Brain pericyte (primary cell): ENCODE results near the gene TMEM95.
"Not testable (repeated sequence)": the region's sequence is repeated elsewhere in the genome, so short reads cannot be mapped to it uniquely, and the experiment has no call there.

ENCODE experiments used
- DNase-seq: peaks from one replicate; pipeline ENCODE4 v3.0.0-alpha.2; 2012; ENCODE audit warnings: low read depth, low spot score

Gene TMEM95

DNA sequence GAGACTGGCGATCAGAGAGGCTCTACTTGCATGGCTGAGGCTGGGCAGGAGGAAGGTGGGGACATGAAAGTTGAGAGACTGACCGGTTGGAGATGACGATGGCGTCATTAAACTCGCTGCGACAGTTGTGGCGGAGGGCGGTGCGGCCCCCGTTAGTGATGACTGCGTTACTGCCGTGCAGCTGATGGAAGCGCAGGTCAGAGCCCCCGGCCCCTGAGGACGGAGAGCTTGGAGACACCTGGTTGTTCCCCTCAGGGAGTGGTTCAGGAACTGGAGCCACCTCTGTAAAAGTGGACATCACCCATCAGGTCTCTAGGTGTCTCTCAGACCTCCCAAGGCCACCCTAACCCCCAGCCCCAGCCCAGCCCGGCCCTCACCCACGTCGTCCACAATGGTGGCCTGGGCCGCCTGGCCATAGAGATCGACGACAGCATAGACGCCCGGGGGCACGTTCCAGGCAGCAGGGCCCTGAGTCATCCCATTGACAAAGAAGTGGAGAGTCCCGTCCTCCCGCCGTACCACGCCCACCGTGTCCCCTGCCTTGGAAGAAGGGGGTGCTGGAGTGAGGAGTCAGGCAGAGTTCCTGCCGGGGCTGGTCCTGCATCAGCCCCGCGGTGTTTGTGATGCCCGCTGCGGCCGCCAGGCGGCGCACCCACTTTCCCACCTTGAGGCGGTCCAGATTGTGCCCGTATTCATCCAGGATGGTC lies 31.1 kb upstream of the TMEM95 start:
- no peak for DNase-seq

- DNase-seq = no peak
Measured at GRCh38 chr17:7324438-7324779, 30.5 kb upstream of the TMEM95 start.

- no peak for DNase-seq
Measured at GRCh38 chr17:7325031-7325528, 29.9 kb upstream of the TMEM95 start.

GRCh38 chr17:7326186-7326585 lies 28.8 kb upstream of the TMEM95 start:
- DNase-seq = no peak

DNA sequence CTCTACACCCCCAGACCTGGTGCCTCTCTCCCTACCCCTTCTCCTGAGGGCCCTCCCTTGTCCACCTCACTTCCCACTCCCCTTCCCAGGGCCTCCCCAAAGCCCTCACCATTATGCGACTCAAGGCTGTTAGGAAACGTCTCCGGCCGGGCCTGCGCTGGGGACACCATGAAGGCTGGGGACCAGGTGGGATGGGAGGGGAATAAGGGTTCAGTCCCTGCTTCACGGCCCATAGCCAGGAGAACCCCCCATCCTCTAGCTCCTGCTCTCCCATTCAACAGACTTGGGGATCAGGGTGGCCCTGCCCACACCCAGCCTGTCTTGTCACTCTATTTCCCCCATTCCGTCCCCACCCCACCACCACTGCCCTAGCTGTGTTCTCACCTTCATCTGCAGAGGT lies 27.9 kb upstream of the TMEM95 start:
- no peak for DNase-seq

DNA sequence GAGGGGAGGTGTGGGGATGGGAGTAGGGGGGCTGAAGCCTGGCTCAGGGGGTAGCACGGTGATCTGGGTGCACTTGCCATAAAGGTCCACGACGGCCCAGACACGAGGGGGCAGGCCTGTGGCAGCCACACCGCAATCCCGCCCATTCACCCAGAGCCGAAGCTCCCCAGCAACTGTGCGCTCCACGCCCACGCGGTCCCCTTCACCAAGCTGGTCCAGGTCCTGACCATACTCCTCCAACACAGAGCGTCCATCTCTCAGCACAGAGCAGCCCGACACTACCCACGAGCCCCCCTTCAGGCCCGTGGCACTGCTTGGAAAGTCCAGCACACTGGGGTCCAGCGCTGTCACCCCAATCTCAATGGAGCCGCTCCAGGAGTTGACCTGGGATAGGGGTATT lies 27.5 kb upstream of the TMEM95 start:
- DNase-seq = no peak

DNA sequence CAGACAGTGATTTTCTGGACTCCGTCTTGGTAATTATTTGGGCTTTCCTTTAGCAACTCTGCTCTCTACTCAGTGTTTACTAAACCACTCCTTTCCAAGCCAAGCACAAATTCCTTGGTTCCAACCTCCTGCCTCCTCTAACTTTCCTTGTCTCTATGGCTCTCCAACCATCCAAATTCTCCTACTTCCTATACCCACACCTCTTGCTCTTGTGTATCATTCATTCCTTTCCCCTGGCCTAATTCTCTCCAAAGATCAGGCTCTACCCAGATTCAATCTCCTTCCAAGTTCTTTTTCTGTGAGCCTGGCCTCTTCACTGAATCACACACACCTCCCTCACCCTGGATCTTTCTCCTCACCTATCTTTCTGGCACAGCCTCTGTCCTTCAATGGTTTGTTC lies 26.9 kb upstream of the TMEM95 start:
- no peak for DNase-seq

GRCh38 chr17:7328840-7329373 lies 26.0 kb upstream of the TMEM95 start, which contains the start of gene NEURL4:
NEURL4 (minus strand) TSS chr17:7329335; CDS start chr17:7329312, 23 bp downstream.
- DNase-seq = no peak

DNA sequence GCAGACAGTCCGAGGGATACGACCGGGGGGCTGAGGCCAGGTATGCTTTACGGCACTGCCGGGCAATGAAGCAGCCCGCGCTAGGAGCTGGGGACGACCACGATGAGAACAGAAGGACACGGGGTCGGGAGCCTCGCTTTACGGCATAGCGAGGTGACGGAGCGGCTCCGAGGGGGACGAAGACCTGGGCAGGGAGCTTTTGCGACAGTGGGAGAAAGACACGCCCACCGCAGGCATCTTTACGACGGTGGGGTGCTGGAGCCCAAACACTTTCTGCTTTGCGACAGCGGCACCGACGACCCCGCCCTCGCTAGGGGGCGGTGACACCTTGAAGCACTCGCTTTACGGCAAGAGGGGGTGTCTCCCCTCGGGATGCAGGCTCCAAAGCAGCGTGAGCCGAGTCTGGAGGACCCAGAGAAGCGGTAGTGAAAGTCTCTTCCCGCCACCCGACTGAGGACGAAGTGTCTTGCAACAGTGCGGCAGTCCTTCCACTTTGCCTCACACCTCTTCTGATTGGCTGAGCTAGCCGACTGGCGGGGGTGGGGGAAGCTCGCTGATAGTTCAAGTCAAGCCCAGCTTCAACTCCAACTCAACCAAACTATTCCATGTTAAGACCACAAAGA lies 25.5 kb upstream of the TMEM95 start:
- peak; percentile 97 for DNase-seq

DNA sequence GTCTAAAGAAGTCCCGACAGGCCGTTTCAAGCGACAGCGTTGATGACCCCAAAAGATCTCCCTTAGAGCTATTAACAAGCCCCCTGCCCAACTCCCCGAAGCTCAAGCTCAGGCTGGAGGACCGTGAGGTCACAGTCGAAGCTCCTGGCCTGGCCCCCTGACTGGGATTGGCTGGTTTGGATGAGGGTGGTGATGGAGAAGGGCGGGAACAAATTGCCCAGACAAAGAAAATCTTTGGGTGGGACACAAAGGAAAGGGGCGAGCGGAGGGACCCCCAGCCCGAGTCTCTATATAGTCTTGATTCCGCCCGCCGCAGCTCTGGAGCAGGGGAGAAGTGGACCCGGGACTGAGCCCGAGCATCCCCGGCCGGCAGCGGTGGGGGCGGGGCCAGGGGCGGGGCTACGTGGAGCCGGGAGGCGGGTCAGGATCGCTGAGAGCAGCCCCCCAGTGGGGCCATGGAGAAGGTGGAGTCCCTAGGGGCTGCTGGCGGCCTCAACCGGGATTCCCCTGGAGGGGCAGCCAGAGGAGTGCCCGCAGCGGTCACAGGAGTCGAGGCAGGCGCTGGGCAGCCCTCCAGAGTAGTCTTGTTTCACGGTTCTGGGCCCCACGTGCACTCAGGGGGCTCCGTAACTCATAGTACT lies 24.8 kb upstream of the TMEM95 start:
- no peak for DNase-seq

- no peak for DNase-seq
Measured at GRCh38 chr17:7330638-7331015, 24.3 kb upstream of the TMEM95 start.

DNA sequence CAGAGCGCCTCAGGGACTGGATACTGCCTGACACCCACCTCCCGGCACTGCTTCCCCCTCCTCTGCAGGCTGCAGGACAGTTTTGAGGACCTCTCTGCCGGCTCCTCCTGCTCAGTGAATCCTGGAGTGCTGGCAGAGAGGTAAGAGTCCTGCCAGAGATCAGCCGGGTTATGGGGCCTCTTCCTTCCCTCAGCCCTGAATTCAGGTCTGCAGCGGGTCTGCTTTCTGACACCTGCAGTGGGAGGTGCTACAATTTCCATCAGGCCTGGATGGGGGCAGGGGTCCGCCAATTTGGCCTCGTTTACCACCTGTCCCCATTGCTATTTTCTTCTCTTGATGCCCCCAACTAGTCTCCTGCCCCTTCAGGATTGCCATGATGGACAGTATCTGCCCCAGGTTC lies 22.8 kb upstream of the TMEM95 start:
- DNase-seq = no peak

DNA sequence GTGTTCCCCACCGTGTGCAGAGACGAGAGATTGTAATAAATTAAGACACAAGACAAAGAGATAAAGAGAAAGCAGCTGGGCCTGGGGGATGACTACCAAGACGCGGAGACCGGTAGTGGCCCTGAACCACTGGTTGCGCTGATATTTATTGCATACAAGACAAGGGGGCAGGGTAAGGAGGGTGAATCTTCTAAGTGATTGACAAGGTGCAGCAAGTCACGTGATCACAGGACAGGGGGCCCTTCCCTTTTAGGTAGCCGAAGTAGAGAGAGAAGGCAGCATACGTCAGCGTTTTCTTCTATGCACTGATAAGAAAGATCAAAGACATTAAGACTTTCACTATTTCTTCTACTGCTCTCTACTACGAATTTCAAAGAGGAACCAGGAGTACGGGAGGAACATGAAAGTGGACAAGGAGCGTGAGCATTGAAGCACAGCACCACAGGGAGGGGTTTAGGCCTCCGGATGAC lies 22.3 kb upstream of the TMEM95 start:
- not testable (repeated sequence) for DNase-seq

- DNase-seq = no peak
Measured at GRCh38 chr17:7334938-7335538, 19.9 kb upstream of the TMEM95 start.

- DNase-seq = not testable (repeated sequence)
Measured at GRCh38 chr17:7335765-7336164, 19.2 kb upstream of the TMEM95 start.

DNA sequence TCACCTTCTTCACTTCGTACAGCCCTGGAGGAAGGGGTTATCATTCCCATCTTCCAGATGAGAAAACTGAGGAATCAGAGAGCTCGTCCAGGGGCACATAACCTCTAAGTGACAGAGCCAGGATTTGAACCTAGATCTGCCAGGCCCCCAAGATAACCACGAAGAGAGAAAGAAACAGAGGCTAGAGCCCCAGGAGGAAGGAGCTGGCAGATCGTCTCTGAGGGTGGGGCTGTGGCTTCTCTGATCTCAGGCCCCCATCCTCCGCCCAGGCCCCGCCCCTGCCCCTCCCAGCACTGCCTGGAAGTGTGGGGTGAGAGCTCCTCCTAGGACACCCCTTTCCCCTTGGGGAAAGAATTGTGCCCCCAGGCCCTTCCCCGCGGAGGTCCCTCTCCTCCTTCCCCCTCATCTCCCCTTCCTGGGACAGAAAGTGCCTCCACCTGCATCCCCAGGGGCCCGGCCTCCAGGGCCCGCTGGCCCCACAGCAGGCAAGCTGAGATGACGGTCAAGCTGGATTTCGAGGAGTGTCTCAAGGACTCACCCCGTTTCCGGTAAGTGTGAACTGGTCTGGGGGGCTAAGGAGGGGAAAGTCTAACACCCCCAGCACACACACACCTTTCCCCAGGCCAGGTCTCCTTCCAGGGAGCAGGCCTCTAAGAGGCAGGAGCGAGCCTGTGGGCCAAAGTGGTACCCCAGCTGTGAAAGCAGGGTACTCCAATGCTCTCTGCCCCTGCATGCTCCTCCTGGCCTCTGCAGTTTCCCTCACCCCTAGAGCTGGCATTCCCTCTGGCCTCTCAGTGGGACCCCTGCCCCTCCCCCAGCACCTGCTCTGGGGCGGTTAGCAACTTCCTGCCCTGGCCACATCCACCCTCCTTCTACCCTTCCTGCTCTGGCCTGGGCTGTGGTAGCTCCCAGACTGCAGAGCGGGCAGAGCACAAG lies 18.4 kb upstream of the TMEM95 start, which contains the start of gene ACAP1:
Gene ACAP1 (plus strand): TSS at position 290 of the 936 bp plus-strand sequence. CDS start 206 bp downstream, at position 496.
- DNase-seq = no peak

DNA sequence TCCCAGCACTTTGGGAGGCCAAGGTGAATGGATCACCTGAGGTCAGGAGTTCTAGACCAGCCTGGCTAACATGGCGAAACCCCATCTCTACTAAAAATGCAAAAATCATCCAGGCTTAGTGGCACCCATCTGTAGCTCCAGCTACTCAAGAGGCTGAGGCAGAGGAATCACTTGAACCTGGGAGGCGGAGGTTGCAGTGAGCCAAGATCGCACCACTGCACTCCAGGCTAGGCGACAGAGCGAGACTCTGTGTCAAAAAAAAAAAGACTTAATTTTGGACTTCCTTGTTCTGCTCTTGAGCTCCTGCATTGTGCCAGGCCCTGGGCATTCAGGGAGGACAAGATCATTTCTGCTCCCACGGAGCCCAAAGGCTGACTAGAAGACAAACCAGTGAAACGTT lies 17.4 kb upstream of the TMEM95 start:
- not testable (repeated sequence) for DNase-seq

- DNase-seq = no peak
Measured at GRCh38 chr17:7340179-7340578, 14.8 kb upstream of the TMEM95 start.

GRCh38 chr17:7341842-7342241 lies 13.1 kb upstream of the TMEM95 start:
- no peak for DNase-seq

GRCh38 chr17:7343250-7343649 lies 11.7 kb upstream of the TMEM95 start:
- no peak for DNase-seq
